Right cardiac atrium (tissue), 5 donors: ENCODE measurements around the gene GTPBP6. TPM values are rescaled to one million over a fixed set of nuclear protein-coding genes. Genes with fewer than 3 reads are reported as not detected.

ENCODE experiments used
- ATAC-seq, 2 donors: fragments of 200-7000 bp; cut with Tn5 transposase; one replicate each; pipeline versions ENCODE4 v1.8.0 to v1.9.1; 2020; ENCODE audit warnings: moderate library complexity in 2 of 2, mild to moderate bottlenecking in 1 of 2
- DNase-seq, 3 donors: peaks; one replicate each; pipeline ENCODE4 v3.0.0-alpha.2; 2020
- H3K27ac ChIP-seq: one replicate; pipeline ENCODE4 v1.5.1; 2013; ENCODE audit warnings: mild to moderate bottlenecking, low read length, control low read depth, moderate library complexity
- H3K27me3 ChIP-seq: one replicate; pipeline ENCODE4 v1.6.1; 2013; ENCODE audit not compliant: control insufficient read depth, insufficient read depth
- H3K4me1 ChIP-seq: one replicate; pipeline ENCODE4 v1.6.1; 2013; ENCODE audit warnings: low read length; ENCODE audit not compliant: control insufficient read depth, insufficient read depth
- H3K4me3 ChIP-seq: one replicate; pipeline ENCODE4 v1.5.1; 2013; ENCODE audit warnings: low read length, control low read depth
- H3K9me3 ChIP-seq: one replicate; pipeline ENCODE4 v1.6.1; 2013; ENCODE audit warnings: low read length; ENCODE audit not compliant: control insufficient read depth
- WGBS: extraction: QIAGEN DNeasy Blood & Tissue Kit; methylation state at CpG from one replicate; pipeline ENCODE4 v1.1.7; 2013; 5-methylcytosine and 5-hydroxymethylcytosine counted together
- intact Hi-C, 4 donors: fragments of 100-400 bp; cut with DNase I; formaldehyde crosslinking; loops; one replicate each; pipeline versions ENCODE4 v1.11.0 to v1.14.0; 2022 to 2023
- long read RNA-seq, 4 donors: library from polyadenylated mRNA; unstranded; transcript quantifications; one replicate each; pipeline ENCODE4 v2.0.0, GENCODE V29; 2020 to 2021
- polyA plus RNA-seq: library from polyadenylated mRNA; stranded (reverse); fragments of 200-250 nt; gene quantifications from one replicate; pipeline ENCODE4 v1.2.3, GENCODE V29; 2013
- total RNA-seq, 4 donors: library from RNA; stranded (reverse); fragmentation: NEBNext Ultra II Directional; extraction: Animal tissue kit (Norgen Biotek cat#: 25700); gene quantifications; one replicate each; pipeline ENCODE4 v1.2.1, GENCODE V29; 2021
- donor health status: healthy with polysubstance abuse.
- donor health status: DM: no; HTN: yes; CAD: no.
- donor health status: DM: no; HTN: no; CAD: no.
- donor health status: DM: no; HTN: yes; CAD: no; lungs with severe emphysema.
- donor health status: DM: yes; HTN: yes; CAD: no.

Gene GTPBP6
- total RNA-seq (10 to 100 TPM; 48.4 to 57.6 (median 54.8) TPM), polyA plus RNA-seq (59.0 TPM)
- long read RNA-seq, donor 1, transcript GTPBP6-201 (10 exons, 1,907 nt): major isoform, 214 of 271 reads
- long read RNA-seq, donor 1, partial matches to known transcripts: 31 of 271 reads
- long read RNA-seq, donor 1, other reads (novel, unspliced or antisense): 26 of 271 reads
- long read RNA-seq, donor 2, transcript GTPBP6-201 (10 exons, 1,907 nt): major isoform, 155 of 207 reads
- long read RNA-seq, donor 2, partial matches to known transcripts: 25 of 207 reads
- long read RNA-seq, donor 2, other reads (novel, unspliced or antisense): 25 of 207 reads
- long read RNA-seq, donor 3, transcript GTPBP6-201 (10 exons, 1,907 nt): major isoform, 12 of 36 reads
- long read RNA-seq, donor 3, partial matches to known transcripts: 17 of 36 reads
- long read RNA-seq, donor 3, other reads (novel, unspliced or antisense): 7 of 36 reads
- long read RNA-seq, donor 4, transcript GTPBP6-201 (10 exons, 1,907 nt): major isoform, 110 of 177 reads
- long read RNA-seq, donor 4, partial matches to known transcripts: 30 of 177 reads
- long read RNA-seq, donor 4, other reads (novel, unspliced or antisense): 36 of 177 reads

- Histone ChIP-seq H3K9me3 (no peaks in the 10 kb centered on the region), H3K27me3 (no peaks in the 10 kb centered on the region), H3K4me3 (peak within 1 kb of the TSS; percentile 94), H3K4me1 (peaks cover 3% of the 10 kb centered on the region), H3K27ac (peak within 1 kb of the TSS; percentile 94)
- peak; percentile 90 to 91 for ATAC-seq
- intact Hi-C loops: no loop called here
- peak; percentile 100 for DNase-seq
- WGBS: under 1% methylated on average over 97 of the region's 97 CpGs
Observed at GRCh38 chrX:318739-319578, at the start of gene GTPBP6. TSS of gene GTPBP6 (minus strand) at chrX:318796. CDS start at chrX:318787, 9 bp downstream.

- ATAC-seq: no peak
- Histone ChIP-seq H3K4me3 (no peak overlapping the region), H3K27ac (peak overlapping the region; percentile 94)
Observed at GRCh38 chrX:367866-368265, 49.3 kb upstream of the GTPBP6 start.

GRCh38 chrX:367349-367748 is 48.8 kb upstream of the GTPBP6 start:
- Histone ChIP-seq H3K4me3 (no peak overlapping the region), H3K27ac (peak overlapping the region; percentile 94), H3K27me3 (no peaks in the 10 kb centered on the region), H3K4me1 (no peaks in the 10 kb centered on the region), H3K9me3 (no peaks in the 10 kb centered on the region)
- ATAC-seq (no peak), DNase-seq (peak in 2 of 3 donors; percentile 35 to 39)
- intact Hi-C loops: no loop called here
- WGBS: 87% methylated on average over 16 of the region's 16 CpGs

More at GRCh38 chrX:367866-368265, 49.3 kb upstream of the GTPBP6 start:
- Histone ChIP-seq H3K4me1 (no peaks in the 10 kb centered on the region), H3K9me3 (no peaks in the 10 kb centered on the region), H3K27me3 (no peaks in the 10 kb centered on the region)
- peak in 2 of 3 donors; percentile 44 to 60 for DNase-seq
- WGBS: 84% methylated on average over 17 of the region's 17 CpGs
- intact Hi-C loops: no loop called here

GRCh38 chrX:363621-364375 is 45.2 kb upstream of the GTPBP6 start:
- intact Hi-C loops: no loop called here
- WGBS: 95% methylated on average over 37 of the region's 37 CpGs
- DNase-seq: peak in 1 of 3 donors; percentile 32

GRCh38 chrX:362937-363620 is 44.5 kb upstream of the GTPBP6 start:
- 81% methylated on average over 38 of the region's 38 CpGs for WGBS
- Histone ChIP-seq H3K4me1 (no peaks in the 10 kb centered on the region), H3K4me3 (no peak overlapping the region), H3K27me3 (no peaks in the 10 kb centered on the region), H3K9me3 (no peaks in the 10 kb centered on the region), H3K27ac (no peak overlapping the region)
- DNase-seq (peak in 1 of 3 donors; percentile 24), ATAC-seq (peak in 1 of 2 donors; percentile 19)
- intact Hi-C loops: no loop called here

More at GRCh38 chrX:363621-364375, 45.2 kb upstream of the GTPBP6 start:
- ATAC-seq: no peak
- H3K4me1 ChIP-seq: no peaks in the 10 kb centered on the region
- no peak overlapping the region for H3K4me3 ChIP-seq
- no peak overlapping the region for H3K27ac ChIP-seq
- no peaks in the 10 kb centered on the region for H3K9me3 ChIP-seq
- H3K27me3 ChIP-seq: no peaks in the 10 kb centered on the region

- Histone ChIP-seq H3K9me3 (no peaks in the 10 kb centered on the region), H3K27me3 (no peaks in the 10 kb centered on the region), H3K4me3 (no peak overlapping the region), H3K4me1 (no peaks in the 10 kb centered on the region), H3K27ac (no peak overlapping the region)
- 92% methylated on average over 13 of the region's 13 CpGs for WGBS
- intact Hi-C loops: no loop called here
- peak in 1 of 2 donors; percentile 25 for ATAC-seq
- DNase-seq: peak in 1 of 3 donors; percentile 28
Observed at GRCh38 chrX:362351-362750, 43.8 kb upstream of the GTPBP6 start.

- Histone ChIP-seq H3K27me3 (no peaks in the 10 kb centered on the region), H3K27ac (no peak overlapping the region), H3K4me3 (no peak overlapping the region), H3K4me1 (no peaks in the 10 kb centered on the region), H3K9me3 (no peaks in the 10 kb centered on the region)
- ATAC-seq (peak; percentile 37 to 44), DNase-seq (peak in 1 of 3 donors; percentile 44)
- 94% methylated on average over 54 of the region's 54 CpGs for WGBS
- intact Hi-C loops: no loop called here
Observed at GRCh38 chrX:361231-362145, 42.9 kb upstream of the GTPBP6 start.

- DNase-seq: peak in 2 of 3 donors; percentile 34 to 41
- Histone ChIP-seq H3K27ac (no peak overlapping the region), H3K27me3 (no peaks in the 10 kb centered on the region), H3K4me1 (no peaks in the 10 kb centered on the region), H3K4me3 (no peak overlapping the region), H3K9me3 (no peaks in the 10 kb centered on the region)
- intact Hi-C loops: no loop called here
- 95% methylated on average over 26 of the region's 26 CpGs for WGBS
- ATAC-seq: no peak
Observed at GRCh38 chrX:360496-361150, 42.0 kb upstream of the GTPBP6 start.

GRCh38 chrX:358651-359143 is 40.1 kb upstream of the GTPBP6 start:
- Histone ChIP-seq H3K9me3 (no peaks in the 10 kb centered on the region), H3K4me3 (no peak overlapping the region), H3K4me1 (no peaks in the 10 kb centered on the region), H3K27me3 (no peaks in the 10 kb centered on the region), H3K27ac (no peak overlapping the region)
- WGBS: 92% methylated on average over 49 of the region's 49 CpGs
- ATAC-seq: no peak
- intact Hi-C loops: no loop called here
- DNase-seq: peak in 1 of 3 donors; percentile 40
